SIG-M5 treated with dmso at 0.1 percent for 504 hours (cell line): ENCODE measurements around the gene LRRC2.
A peak's percentile ranks its signal among the peaks of the same experiment; 100 is the strongest.

Experiments
- DNase-seq: peaks from one replicate; lab custom pipeline; 2025; ENCODE audit not compliant: unreplicated experiment; lab: John Stamatoyannopoulos, UW

The LRRC2 gene

DNA sequence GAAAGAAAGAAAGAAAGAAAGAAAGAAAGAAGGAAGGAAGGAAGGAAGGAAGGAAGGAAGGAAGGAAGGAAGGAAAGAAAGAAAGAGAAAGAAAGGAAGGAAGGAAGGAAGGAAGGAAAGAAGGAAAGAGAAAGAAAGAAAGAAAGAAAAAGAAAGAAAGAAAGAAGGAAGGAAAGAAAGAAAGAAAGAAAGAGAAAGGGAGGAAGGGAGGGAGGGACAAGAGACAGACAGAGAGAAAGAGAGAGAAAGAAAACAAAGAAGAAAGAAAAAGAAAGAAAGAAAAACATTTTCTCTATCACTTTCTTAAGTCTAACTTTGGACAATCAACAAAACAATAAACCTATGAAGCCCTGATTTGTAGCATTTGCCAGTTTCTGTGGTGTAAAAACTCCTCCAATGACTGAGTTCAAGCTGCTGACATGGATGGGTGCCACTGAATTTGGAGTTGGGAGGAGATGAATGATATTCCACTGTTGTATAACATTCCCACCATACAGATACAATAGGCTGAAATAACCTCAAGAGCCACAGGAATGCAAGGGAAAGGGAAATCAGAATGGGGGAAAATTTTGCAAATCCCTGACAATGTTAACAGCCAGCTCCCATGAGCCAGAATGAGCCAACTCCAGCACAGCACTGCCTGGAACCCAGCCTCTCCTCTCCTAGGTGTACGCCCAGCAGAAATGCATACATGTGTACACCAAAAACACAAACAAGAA, 83.3 kb downstream of the LRRC2 start:
- DNase-seq = no peak

- no peak for DNase-seq
These were observed 84.5 kb downstream of the LRRC2 start for GRCh38 chr3:46481636-46482035.

GRCh38 chr3:46480491-46481195, 85.5 kb downstream of the LRRC2 start:
- no peak for DNase-seq

DNA sequence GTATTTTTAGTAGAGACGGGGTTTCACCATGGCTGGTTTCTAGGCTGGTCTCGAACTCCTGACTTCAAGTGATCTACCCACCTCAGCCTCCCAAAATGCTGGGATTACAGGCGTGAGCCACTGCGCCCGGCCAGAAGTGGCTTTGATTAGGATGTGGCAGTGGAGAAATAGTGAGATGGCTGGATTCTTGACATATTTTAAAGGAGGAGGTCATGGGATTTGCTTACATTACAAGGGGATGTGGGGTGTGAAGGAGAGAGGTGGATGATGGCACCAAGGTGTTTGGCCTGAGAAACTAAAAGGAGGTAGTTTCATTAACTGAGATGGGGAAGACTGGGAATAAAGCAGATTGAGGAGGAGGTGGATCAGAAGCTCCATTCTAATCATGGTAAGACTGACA, 86.4 kb downstream of the LRRC2 start:
- no peak for DNase-seq

DNA sequence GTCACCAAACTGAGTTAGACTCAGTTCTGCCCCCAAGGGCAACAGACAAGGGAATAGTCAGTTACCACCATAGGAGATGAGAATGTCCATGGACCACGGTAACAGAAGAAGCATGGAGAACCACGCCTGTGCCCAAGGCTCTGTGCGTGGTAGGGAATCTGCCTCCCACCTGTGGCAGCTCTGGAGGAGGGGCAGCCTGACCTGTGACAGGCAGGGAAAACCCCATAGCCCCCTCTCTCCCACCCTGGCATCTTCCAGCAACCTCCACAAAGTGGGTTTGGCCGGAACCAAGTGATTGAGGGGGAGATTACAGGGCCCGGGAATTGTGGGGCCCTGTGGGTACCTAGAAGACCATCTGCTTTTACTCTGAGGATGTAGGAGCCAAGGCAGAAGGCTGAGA, 87.1 kb downstream of the LRRC2 start:
- DNase-seq = no peak

GRCh38 chr3:46478341-46478740, 87.8 kb downstream of the LRRC2 start:
- DNase-seq = peak; percentile 15

DNA sequence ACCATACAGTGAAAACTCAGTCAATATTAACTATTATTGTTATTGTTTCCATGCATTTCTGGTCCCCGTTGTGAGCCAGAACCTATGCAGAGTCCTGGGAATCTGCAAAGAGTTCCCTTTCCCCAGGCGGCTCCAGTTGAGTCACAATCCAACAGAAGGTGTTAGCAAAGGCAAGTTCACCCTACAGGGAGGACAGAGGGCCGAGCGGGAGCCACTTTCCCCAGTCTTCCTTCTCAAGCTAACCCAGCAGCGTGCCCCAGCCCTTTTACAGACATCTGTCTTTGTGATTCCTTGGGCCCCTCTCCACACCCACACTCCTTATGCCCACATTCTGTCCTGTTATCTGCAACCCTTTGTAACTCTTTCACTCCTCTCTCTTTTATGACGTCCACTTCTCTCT, 88.3 kb downstream of the LRRC2 start:
- DNase-seq = no peak

- no peak for DNase-seq
These were observed 89.0 kb downstream of the LRRC2 start for GRCh38 chr3:46477145-46477544.

GRCh38 chr3:46472736-46473135, 93.4 kb downstream of the LRRC2 start:
- DNase-seq = no peak

- no peak for DNase-seq
These were observed 94.7 kb downstream of the LRRC2 start for GRCh38 chr3:46471371-46471914.

DNA sequence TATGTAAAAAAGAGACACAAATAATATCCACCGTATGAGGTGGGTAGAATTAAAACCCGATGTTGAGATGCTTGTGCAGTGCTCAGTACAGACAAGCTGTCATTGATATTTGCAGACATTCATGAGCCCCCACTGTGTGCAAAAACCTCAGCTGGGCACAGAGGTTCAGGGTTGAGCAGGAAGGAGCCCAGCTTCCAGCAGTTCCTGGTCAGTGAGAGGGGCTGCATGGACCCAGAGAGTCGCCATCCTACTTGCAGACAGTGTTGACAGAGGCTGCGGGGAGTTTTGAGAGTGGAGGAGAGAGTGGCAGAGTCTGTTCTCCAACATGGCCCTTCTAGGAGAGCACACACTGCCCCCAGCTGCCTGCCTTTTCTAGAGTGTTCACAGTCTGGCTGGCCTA, 95.3 kb downstream of the LRRC2 start:
- no peak for DNase-seq

GRCh38 chr3:46469680-46470357, 96.3 kb downstream of the LRRC2 start:
- DNase-seq = peak; percentile 44

DNA sequence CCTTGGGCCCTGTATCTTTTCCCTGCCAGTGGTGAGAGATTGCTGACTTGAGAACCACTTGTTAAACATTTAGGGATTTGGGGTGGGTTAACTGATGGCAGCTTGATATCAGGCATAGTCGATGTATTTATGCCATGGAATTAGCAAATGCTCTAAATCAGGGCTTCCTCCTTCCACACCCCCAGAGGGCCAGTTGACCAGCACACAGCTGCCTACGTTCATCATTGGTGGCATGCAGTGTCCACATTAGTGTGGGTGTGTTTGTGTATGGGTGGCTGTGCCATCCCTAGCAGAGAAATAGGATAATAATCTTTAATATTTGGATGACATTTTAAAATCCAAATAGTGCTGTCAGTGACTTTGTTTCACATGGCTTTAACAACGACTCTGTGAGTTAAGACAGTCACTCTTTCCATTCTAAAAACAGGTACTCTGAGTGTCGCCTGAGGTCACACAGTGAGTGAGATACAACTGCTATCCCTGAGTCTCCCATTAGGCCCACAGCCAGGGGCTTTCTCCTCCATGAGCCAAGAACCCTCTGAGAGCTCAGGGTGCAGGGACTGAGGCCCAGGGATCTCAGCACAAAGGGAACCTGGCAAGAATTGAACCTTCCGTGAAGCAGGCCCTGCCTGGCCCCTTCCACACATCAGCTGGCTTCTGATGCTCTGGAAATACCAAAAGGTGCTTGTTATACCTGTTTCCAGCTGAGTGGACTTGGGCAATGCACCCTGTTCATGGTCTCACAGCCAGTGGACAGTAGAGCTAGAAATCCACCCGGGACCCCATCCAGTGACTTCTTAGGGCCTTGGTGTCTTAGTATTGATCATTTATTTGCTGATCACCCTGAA, 97.1 kb downstream of the LRRC2 start:
- DNase-seq = no peak

- no peak for DNase-seq
These were observed 98.5 kb downstream of the LRRC2 start for GRCh38 chr3:46467562-46467961.

DNA sequence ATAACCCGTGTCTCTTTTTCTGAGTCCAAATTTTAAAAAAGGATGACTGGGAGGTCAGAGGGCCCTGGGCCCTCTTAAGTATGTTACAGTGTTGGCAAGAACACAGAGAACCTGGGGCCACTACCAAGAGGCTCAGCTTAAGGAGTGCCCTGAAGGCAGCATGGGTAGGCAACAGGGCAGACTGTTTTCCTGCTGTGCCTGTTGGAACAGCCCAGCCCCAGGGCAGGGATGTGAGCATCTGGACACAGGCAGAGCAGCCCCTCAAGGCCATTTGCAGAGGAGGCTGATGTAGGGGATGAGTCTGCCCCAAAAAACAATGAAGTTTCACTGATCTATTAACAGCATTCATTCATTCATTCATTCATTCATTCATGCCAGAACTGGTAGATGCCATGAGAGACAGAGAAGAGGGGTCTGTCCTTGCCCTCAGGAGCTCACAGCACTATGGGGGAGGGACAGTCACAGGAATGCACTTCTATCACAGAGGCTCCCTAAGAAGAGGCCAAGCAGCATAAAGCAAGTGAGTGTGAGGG, 99.2 kb downstream of the LRRC2 start:
- DNase-seq = no peak

DNA sequence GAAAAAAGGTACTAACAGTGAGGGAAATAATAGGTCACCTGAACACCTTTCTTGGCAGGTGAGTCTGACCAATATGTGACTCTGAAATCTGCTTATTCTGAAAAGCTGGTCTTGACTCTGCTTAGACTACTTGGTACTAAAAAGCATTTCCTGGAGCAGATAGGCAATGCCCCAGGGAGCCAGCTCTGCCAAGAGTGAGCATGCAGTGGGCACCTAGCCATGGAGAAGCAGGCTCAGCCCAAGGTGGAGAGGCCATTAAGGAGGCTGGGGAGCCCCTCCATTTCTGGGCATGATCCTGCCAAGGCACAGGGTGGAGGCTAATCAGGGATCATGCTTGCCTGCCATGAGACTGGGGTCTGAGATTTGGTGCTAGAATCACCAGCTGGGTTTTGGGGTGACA, 99.8 kb downstream of the LRRC2 start:
- no peak for DNase-seq
